A549 (cell line): ENCODE results near the gene PMPCA.

Experiments used
- BHLHE40 ChIP-seq: IDR thresholded peaks from 2 replicates; pipeline ENCODE4 v1.6.1; 2012; ENCODE audit warnings: low read depth, low read length, inconsistent platforms
- HDAC2 ChIP-seq: fragments of 200-600 bp; sonication (generic); IDR thresholded peaks from 2 replicates; pipeline ENCODE4 v1.6.1; 2016
- MYC ChIP-seq: IDR thresholded peaks from 2 replicates; pipeline ENCODE4 v1.6.1; 2012; ENCODE audit warnings: mild to moderate bottlenecking, inconsistent platforms, low read length, improper control_type of control experiment, borderline replicate concordance
- POLR2A ChIP-seq: IDR thresholded peaks from 2 replicates; pipeline ENCODE4 v1.6.1; 2012; ENCODE audit warnings: mild to moderate bottlenecking, low read length
- RCOR1 ChIP-seq: fragments of 150-350 bp; IDR thresholded peaks from 2 replicates; pipeline ENCODE4 v1.6.1; 2014; ENCODE audit warnings: antibody characterized with exemption, low read length, low read depth
- TF ChIP-seq, protein P1 (sequence below): fragments of >200 bp; sonication (Bioruptor Twin); formaldehyde crosslinking; IDR thresholded peaks from 3 replicates; pipeline ENCODE4 v1.5.1; 2016
- TF ChIP-seq, protein P2 (sequence below): fragments of >200 bp; sonication (Bioruptor Twin); formaldehyde crosslinking; IDR thresholded peaks from 3 replicates; pipeline ENCODE4 v1.6.1; 2016
- TF ChIP-seq, protein P3 (sequence below): IDR thresholded peaks from 2 replicates; pipeline ENCODE4 v1.6.1; 2012
- TF ChIP-seq, protein P4 (sequence below): IDR thresholded peaks from 2 replicates; pipeline ENCODE4 v1.6.1; 2012; ENCODE audit warnings: low read depth, borderline replicate concordance

DNA sequence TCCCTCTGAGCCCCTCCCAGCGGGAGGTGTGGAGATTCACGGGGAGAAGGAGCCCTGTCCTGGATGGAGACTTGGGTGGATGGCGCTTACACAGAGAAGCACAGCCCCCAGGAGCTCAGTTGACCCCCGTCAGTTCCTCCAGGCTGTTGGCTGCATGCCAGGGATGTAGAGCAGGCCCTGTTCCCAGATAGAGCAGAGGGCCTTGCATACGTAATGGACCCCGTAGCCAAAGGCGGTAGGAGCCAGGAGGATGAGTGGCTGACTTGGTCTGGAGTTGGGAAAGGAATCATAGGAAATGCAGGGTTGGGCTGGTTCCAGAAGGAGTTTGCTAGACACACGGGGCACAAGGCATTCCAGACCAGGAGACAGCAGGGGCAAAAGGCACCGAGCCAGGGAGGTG is 2.5 kb downstream of the PMPCA start:
- TF ChIP-seq, protein P1, sequence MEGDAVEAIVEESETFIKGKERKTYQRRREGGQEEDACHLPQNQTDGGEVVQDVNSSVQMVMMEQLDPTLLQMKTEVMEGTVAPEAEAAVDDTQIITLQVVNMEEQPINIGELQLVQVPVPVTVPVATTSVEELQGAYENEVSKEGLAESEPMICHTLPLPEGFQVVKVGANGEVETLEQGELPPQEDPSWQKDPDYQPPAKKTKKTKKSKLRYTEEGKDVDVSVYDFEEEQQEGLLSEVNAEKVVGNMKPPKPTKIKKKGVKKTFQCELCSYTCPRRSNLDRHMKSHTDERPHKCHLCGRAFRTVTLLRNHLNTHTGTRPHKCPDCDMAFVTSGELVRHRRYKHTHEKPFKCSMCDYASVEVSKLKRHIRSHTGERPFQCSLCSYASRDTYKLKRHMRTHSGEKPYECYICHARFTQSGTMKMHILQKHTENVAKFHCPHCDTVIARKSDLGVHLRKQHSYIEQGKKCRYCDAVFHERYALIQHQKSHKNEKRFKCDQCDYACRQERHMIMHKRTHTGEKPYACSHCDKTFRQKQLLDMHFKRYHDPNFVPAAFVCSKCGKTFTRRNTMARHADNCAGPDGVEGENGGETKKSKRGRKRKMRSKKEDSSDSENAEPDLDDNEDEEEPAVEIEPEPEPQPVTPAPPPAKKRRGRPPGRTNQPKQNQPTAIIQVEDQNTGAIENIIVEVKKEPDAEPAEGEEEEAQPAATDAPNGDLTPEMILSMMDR, result no peak
- no peak for TF ChIP-seq MYC
- no peak for TF ChIP-seq HDAC2
- TF ChIP-seq, protein P2, sequence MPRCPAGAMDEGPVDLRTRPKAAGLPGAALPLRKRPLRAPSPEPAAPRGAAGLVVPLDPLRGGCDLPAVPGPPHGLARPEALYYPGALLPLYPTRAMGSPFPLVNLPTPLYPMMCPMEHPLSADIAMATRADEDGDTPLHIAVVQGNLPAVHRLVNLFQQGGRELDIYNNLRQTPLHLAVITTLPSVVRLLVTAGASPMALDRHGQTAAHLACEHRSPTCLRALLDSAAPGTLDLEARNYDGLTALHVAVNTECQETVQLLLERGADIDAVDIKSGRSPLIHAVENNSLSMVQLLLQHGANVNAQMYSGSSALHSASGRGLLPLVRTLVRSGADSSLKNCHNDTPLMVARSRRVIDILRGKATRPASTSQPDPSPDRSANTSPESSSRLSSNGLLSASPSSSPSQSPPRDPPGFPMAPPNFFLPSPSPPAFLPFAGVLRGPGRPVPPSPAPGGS, result no peak
- TF ChIP-seq, protein P3, sequence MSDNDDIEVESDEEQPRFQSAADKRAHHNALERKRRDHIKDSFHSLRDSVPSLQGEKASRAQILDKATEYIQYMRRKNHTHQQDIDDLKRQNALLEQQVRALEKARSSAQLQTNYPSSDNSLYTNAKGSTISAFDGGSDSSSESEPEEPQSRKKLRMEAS, result no peak
- TF ChIP-seq RCOR1, result no peak
- TF ChIP-seq POLR2A, result no peak
- TF ChIP-seq BHLHE40, result no peak
- TF ChIP-seq, protein P4, sequence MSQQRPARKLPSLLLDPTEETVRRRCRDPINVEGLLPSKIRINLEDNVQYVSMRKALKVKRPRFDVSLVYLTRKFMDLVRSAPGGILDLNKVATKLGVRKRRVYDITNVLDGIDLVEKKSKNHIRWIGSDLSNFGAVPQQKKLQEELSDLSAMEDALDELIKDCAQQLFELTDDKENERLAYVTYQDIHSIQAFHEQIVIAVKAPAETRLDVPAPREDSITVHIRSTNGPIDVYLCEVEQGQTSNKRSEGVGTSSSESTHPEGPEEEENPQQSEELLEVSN, result no peak
